ENCODE results near the gene TGFBRAP1. TPM values are rescaled to one million over a fixed set of nuclear protein-coding genes. Genes with fewer than 3 reads are reported as not detected.

TGFBRAP1 gene
- total RNA-seq, 6 experiments from 2014 or later, result 5.7 to 11.2 (median 7.1) TPM

DNA sequence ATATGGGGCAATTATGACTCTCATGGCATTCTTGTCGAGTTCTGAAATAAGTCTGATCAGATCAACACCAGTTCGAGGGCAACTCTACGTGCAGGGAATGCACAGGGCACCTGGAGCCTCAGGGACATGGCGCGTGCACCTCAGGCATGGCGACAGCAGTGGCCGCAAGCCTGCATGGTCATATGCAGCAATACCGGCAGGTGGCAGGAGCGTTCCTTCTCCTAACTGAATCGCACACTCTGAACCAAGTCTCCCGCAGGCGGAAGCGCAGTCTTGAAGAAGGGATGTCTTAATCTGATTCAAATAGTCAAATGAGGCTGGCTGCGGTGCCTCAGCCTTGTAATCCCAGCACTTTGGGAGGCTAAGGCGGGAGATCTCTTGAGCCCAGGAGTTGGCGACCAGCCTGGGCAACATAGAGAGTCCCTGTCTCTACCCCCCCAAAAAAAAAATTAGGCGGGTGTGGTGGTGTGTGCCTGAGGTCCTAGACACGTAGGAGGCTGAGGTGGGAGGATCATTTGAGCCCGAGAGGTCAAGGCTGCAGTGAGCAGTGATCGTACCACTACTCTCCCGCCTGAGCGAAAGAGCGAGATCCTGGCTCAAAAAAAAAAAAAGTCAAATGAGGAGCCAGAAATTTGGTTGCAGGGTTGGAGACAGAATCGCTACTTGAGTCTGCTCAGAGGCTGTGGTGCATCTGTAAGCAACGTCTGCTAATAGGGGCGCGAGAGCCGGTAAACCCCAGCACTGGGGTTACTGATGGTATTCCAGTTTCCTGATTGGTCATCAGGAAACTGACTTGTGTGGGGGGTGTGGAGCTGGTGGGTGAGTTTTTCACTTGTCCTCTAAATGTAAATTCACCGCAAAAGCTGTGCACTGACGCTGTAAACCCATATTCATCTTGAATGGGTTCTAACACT is 40.5 kb upstream of the TGFBRAP1 start:
- 39% methylated on average over 11 of the region's 30 CpGs for WGBS (ENCODE audit: insufficient coverage, low coverage, low lambda C conversion rate, missing lambda C conversion rate)
- H3K27ac ChIP-seq, result no peak overlapping the region
- H3K36me3 ChIP-seq, result no peaks in the 10 kb centered on the region
- intact Hi-C loops (cut with DNase I), result loop anchor here (5.0 kb wide), 2 partner anchors 147 to 152 kb away; no protein-coding TSS in a partner anchor
- DNase-seq, result peak; percentile 81 to 86 (median 82)
- peaks cover 0 to 6% (median 0%) of the 10 kb centered on the region in 4 donors for H3K4me1 ChIP-seq
- no peaks in the 10 kb centered on the region for H3K9me3 ChIP-seq
- no peaks in the 10 kb centered on the region for H3K27me3 ChIP-seq
- H3K4me3 ChIP-seq, result no peak overlapping the region
- TF ChIP-seq, protein P1, sequence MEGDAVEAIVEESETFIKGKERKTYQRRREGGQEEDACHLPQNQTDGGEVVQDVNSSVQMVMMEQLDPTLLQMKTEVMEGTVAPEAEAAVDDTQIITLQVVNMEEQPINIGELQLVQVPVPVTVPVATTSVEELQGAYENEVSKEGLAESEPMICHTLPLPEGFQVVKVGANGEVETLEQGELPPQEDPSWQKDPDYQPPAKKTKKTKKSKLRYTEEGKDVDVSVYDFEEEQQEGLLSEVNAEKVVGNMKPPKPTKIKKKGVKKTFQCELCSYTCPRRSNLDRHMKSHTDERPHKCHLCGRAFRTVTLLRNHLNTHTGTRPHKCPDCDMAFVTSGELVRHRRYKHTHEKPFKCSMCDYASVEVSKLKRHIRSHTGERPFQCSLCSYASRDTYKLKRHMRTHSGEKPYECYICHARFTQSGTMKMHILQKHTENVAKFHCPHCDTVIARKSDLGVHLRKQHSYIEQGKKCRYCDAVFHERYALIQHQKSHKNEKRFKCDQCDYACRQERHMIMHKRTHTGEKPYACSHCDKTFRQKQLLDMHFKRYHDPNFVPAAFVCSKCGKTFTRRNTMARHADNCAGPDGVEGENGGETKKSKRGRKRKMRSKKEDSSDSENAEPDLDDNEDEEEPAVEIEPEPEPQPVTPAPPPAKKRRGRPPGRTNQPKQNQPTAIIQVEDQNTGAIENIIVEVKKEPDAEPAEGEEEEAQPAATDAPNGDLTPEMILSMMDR (IDR thresholded peaks at IDR 0.05), result peak; percentile 89 to 95 (median 92)
- no peak for TF ChIP-seq POLR2A (IDR thresholded peaks at IDR 0.05)
- ATAC-seq, result peak; percentile 97 to 98 (median 98)

DNA sequence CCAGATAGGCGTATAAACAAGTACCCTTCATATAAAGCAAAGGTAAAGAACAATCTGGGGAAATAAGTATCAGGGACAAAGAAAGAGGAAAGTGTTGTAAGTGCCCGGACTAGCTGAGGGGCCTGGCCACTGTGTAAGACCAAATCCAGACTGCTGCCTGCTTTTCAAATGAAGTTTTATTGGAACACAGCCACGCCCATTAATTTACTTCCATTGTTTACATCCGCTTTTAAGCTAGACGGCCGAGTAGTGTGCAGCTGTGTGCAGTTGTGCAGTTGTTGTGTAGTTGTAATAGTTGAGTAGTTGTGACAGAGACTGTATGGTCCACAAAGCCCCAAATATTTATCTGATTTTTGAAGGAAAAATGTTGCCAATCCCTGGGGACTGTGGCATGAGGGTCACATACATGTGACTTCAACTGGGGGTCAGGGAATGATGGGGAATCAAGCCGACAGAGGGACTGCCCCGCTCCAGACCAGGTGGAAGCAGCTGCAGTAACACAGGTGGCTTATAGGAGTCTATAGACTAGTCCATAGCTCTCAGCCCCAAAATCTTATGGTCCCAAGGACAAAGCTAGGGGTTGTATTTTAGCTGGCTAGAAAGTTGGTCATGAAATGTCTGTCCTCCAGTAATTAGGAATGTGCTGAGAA is 39.3 kb upstream of the TGFBRAP1 start:
- H3K9me3 ChIP-seq, result no peaks in the 10 kb centered on the region
- DNase-seq, result no peak
- no peak overlapping the region for H3K27ac ChIP-seq
- no peak overlapping the region for H3K4me3 ChIP-seq
- peaks cover 0 to 6% (median 0%) of the 10 kb centered on the region in 4 donors for H3K4me1 ChIP-seq
- WGBS (ENCODE audit: insufficient coverage, low coverage, low lambda C conversion rate, missing lambda C conversion rate), result 79% methylated on average over 8 of the region's 8 CpGs
- no peaks in the 10 kb centered on the region for H3K27me3 ChIP-seq
- TF ChIP-seq POLR2A (IDR thresholded peaks at IDR 0.05), result no peak
- TF ChIP-seq, protein P1 (IDR thresholded peaks at IDR 0.05), result no peak
- H3K36me3 ChIP-seq, result no peaks in the 10 kb centered on the region
- ATAC-seq, result no peak
- intact Hi-C loops (cut with DNase I), result loop anchor here in 1 of 2 donors (5.0 kb wide), 1 partner anchor 148 kb away; no protein-coding TSS in a partner anchor

DNA sequence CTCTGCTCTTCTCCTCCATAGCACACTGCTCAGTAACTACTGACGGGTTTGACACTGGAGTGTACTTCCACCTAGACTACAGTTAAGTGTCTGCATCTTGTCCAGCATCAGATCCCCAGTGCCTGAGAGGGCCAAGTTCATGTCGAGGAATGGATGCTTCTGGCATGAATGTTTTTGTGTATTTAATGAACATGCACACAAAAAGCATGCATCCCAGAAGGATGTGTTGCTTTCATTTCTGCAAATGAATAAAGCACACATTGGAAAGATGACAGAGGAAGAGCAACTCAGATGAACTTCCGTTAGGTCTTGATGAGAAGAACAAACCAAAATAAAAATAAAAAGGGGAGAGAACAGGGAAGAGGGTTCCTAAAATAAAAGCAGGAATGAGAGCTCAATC is 35.7 kb upstream of the TGFBRAP1 start:
- H3K4me1 ChIP-seq, result no peaks in the 10 kb centered on the region
- no peak for ATAC-seq
- 68% methylated on average over 3 of the region's 3 CpGs for WGBS (ENCODE audit: insufficient coverage, low coverage, low lambda C conversion rate, missing lambda C conversion rate)

DNA sequence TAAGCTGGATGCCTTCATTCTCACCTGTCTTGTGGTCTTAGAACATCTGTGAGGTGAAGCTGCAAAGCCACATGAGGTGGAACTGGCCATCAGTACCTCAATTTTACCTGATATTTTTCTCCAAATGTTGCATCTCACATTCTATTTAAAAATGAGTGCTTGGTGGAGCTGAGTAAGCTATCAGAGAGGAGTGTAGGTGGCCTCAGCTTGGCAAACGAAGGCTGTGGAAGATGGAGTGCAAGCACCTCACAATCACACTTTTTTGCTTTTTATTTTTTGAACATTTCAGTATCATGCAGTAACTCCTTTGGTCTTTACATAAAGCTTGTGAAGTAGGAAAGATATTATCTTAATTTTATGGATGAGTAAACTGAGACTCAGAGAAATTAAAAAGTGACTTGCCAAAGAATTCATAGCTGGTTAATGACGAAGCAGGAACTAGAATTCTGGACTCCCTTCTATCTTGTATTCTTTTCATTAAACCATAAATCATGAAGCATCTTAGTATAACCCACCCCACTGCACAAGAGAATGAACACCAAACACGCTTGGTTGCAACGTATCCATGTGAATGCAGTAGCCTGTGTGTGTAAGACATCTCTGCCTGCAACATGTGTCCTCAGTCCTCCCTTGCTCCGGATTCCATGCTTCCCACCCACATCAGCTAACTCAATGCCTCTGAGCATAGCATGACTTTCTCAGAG is 35.1 kb upstream of the TGFBRAP1 start:
- no peaks in the 10 kb centered on the region for H3K27me3 ChIP-seq
- no peak overlapping the region for H3K4me3 ChIP-seq
- DNase-seq, result no peak
- intact Hi-C loops (cut with DNase I), result loop anchor here in 1 of 2 donors (5.0 kb wide), 1 partner anchor 153 kb away; no protein-coding TSS in a partner anchor
- no peak for ATAC-seq
- peaks cover 0 to 9% (median 6%) of the 10 kb centered on the region in 4 donors for H3K36me3 ChIP-seq
- no peaks in the 10 kb centered on the region for H3K4me1 ChIP-seq
- no peak for TF ChIP-seq POLR2A (IDR thresholded peaks at IDR 0.05)
- TF ChIP-seq, protein P1 (IDR thresholded peaks at IDR 0.05), result no peak
- no peaks in the 10 kb centered on the region for H3K9me3 ChIP-seq
- H3K27ac ChIP-seq, result no peak overlapping the region
- WGBS (ENCODE audit: insufficient coverage, low coverage, low lambda C conversion rate, missing lambda C conversion rate), result 72% methylated on average over 5 of the region's 5 CpGs

More for the DNA sequence above, 35.7 kb upstream of the TGFBRAP1 start:
- H3K9me3 ChIP-seq, result no peaks in the 10 kb centered on the region
- TF ChIP-seq, protein P1 (IDR thresholded peaks at IDR 0.05), result no peak
- no peak for TF ChIP-seq POLR2A (IDR thresholded peaks at IDR 0.05)
- H3K4me3 ChIP-seq, result no peak overlapping the region
- H3K27me3 ChIP-seq, result no peaks in the 10 kb centered on the region
- intact Hi-C loops (cut with DNase I), result loop anchor here in 1 of 2 donors (5.0 kb wide), 1 partner anchor 152 kb away; no protein-coding TSS in a partner anchor
- H3K36me3 ChIP-seq, result peaks cover 0 to 9% (median 4%) of the 10 kb centered on the region in 4 donors
- no peak for DNase-seq
- no peak overlapping the region for H3K27ac ChIP-seq
